Activated naive CD8-positive, alpha-beta T cell treated with anti-CD3 and anti-CD28 coated beads, Interleukin-2, amount 10 ng/mL, durations not matched to agents 7 days and 5 days (primary cell): ENCODE measurements around the gene C14orf119. TPM values are rescaled to one million over a fixed set of nuclear protein-coding genes. Genes with fewer than 3 reads are reported as not detected.

Source experiments
- ATAC-seq: fragments of 150-1000 bp; cut with Tn5 transposase; one replicate; pipeline ENCODE4 v1.10.0; 2021; ENCODE audit warnings: low read depth, moderate library complexity
- POLR2A ChIA-PET: fragments of 350-600 bp; sonication (Branson Sonifier 250); formaldehyde crosslinking; loops from one replicate; lab custom pipeline; 2021; ENCODE audit warnings: antibody characterized with exemption; lab: Charles Lee
- DNase-seq: peaks from one replicate; pipeline ENCODE4 v3.0.0; 2021
- H3K27ac Mint-ChIP-seq: one replicate; pipeline ENCODE4 v1.8.0; 2022; ENCODE audit warnings: mild to moderate bottlenecking, mixed read lengths
- H3K27me3 Mint-ChIP-seq: one replicate; pipeline ENCODE4 v1.8.0; 2022; ENCODE audit warnings: mild to moderate bottlenecking, moderate library complexity, mixed read lengths
- H3K36me3 Mint-ChIP-seq: one replicate; pipeline ENCODE4 v1.8.0; 2021; ENCODE audit warnings: mild to moderate bottlenecking, mixed read lengths
- H3K4me1 Mint-ChIP-seq: one replicate; pipeline ENCODE4 v1.8.0; 2021; ENCODE audit warnings: mixed read lengths
- H3K4me3 Mint-ChIP-seq: one replicate; pipeline ENCODE4 v1.8.0; 2022; ENCODE audit warnings: mild to moderate bottlenecking, moderate library complexity, mixed read lengths
- H3K9me3 Mint-ChIP-seq: one replicate; pipeline ENCODE4 v1.8.0; 2021; ENCODE audit warnings: mixed read lengths
- total RNA-seq, 2 experiments: library from RNA; stranded (reverse); gene quantifications; one replicate each; pipeline ENCODE4 v1.2.3, GENCODE V29; 2021

C14orf119 gene
- total RNA-seq, 2 experiments from 2014 or later: 46.6 to 47.4 TPM

DNA sequence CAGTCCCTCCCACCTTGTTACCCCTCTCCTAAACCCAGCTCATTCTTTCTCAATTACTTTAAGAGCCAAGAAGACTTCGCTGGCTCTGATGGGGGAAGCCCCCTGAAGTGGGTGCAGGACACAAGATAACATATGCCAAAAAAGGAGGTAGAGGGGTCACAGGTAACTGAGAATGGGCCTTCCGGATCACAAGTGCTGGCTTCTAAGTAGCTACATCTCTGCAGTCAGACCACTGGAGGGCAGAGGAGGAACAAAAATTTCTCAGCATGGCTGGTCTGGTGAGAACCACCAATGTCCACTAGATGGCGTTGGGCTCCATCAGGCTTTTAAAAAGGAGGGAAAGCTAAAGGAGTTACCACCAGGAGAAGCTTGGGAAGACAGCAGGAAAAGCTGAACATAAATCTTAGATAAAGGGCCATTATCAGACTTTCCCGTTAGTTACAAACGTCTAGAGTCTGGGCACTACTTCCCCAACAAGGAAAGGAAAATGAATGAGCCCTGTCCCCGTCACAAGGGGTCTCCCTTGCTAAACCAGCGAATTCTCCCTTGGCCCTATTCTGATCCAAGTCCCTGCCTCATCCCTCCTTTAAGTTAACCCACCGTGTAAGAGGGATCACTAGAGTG lies 26.4 kb upstream of the C14orf119 start:
- peak; percentile 71 for ATAC-seq
- H3K4me3 Mint-ChIP-seq: peak overlapping the region; percentile 41
- no peaks in the 10 kb centered on the region for H3K27me3 Mint-ChIP-seq
- no peak for DNase-seq
- H3K36me3 Mint-ChIP-seq: peaks cover 10% of the 10 kb centered on the region
- peak overlapping the region; percentile 31 for H3K27ac Mint-ChIP-seq
- peaks cover 13% of the 10 kb centered on the region for H3K4me1 Mint-ChIP-seq
- POLR2A ChIA-PET: interaction anchor here (0.7 to 1.3 kb wide), 5 partner anchors 26 to 86 kb away, joined by 4 to 11 read pairs (median 5); partner anchors contain the start of genes ACIN1 and C14orf119
- no peaks in the 10 kb centered on the region for H3K9me3 Mint-ChIP-seq

DNA sequence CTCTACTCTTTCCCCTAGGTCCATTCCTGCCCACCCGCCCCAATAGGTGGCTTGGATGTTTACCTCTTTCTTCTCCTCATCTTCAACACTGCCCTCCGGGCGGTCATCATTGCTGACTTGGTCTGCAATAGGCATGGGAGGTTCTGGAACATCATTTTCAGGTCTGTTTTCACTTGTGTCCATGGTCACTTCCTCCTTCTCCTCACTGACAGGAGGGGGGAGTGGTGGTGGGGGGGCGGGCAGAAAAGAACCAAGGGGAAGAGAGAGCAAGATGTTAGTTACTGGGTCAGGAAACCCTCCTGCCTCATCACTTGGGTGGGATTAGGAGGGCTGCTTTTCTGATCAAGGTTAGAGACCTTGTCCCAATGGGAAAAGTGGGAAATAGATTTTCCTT lies 25.9 kb upstream of the C14orf119 start:
- POLR2A ChIA-PET: interaction anchor here (1.0 to 1.3 kb wide), 4 partner anchors 26 to 86 kb away, joined by 4 to 11 read pairs (median 7); partner anchors contain the start of genes ACIN1 and C14orf119
- DNase-seq: no peak
- Mint-ChIP-seq H3K4me3 (no peak overlapping the region), H3K27me3 (no peaks in the 10 kb centered on the region), H3K27ac (no peak overlapping the region), H3K9me3 (no peaks in the 10 kb centered on the region), H3K36me3 (peaks cover 9% of the 10 kb centered on the region), H3K4me1 (peaks cover 13% of the 10 kb centered on the region)
- ATAC-seq: no peak

DNA sequence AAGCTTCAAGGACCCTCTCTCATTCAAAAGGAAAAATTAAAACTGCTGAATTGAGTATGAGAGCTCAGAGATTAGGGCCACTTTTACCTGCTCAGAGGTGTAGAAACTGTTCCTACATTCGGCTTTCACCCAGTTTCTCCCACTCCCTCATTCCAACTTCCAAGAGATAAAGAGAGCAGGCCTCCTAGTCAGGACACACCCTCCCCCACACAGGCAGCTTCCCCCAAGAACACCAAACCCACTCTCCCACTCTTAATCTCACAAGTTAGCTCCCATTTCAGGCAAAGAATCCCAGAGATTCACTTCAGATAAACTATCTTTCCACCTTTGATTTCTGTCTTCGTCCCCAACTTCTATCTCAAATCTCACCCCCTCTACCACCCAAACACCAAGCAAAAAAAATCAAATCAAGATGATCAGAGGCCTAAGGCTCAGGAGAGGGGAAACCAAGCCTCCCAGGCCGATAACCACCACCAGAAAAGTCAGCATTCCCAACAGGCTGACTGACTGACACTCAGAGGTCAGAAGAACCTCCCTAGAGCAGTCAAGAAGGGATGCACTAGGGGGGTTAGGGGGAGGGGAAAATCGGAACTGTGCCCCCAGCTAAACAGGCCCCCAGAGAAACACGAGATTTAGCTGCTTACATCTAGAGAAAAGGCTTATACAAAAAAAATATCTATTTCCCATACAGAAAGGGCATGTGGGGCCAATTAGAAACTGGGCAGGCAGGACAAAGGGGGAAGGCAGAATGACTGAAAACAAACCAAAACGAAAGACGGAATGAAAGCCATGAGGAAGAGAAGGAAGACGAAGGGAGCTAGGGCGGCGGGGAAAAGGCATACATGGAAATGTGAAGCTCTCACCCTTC lies 24.8 kb upstream of the C14orf119 start:
- peak overlapping the region; percentile 88 for H3K27ac Mint-ChIP-seq
- no peaks in the 10 kb centered on the region for H3K9me3 Mint-ChIP-seq
- no peaks in the 10 kb centered on the region for H3K27me3 Mint-ChIP-seq
- peaks cover 10% of the 10 kb centered on the region for H3K36me3 Mint-ChIP-seq
- DNase-seq: no peak
- no peak for ATAC-seq
- H3K4me3 Mint-ChIP-seq: peak overlapping the region; percentile 93
- H3K4me1 Mint-ChIP-seq: peaks cover 15% of the 10 kb centered on the region
- POLR2A ChIA-PET: interaction anchor here (0.6 to 3.2 kb wide), 8 partner anchors 8 to 251 kb away, joined by 3 to 29 read pairs (median 4); partner anchors contain the start of genes ACIN1, C14orf119, HAUS4 and PABPN1

DNA sequence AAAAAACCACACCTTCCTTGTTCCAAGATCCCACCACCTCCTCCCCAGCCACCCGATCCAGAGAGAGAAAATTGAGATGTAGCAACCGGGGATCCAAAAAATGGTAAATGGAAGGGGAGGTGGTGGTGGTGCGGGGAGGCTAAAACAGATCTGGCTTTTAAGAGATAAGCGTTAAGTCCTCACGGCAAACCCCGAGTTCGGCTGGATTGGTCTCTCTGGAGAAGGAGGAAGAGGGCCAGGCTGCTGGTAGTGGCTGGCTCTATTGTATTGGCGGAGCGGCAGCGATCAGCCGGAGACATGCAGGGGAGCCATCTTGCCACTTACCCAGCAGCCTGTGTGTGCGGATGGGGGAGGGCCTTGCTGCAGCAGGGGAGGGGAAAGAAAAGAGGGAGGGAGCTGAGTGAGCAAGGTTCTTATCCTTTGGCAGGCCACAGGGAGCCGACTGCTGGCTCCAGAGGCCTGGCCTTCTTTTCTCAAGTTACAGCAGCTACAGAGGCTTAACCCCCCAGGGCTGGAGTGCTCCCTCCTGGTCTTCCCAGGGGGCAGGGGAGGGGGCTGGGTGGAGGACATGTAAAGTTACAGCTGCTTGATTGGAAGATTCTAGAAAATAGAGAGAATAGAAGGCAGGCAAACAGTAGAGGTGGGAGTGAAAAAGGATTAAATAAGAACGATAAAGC lies 23.9 kb upstream of the C14orf119 start:
- no peaks in the 10 kb centered on the region for H3K9me3 Mint-ChIP-seq

DNA sequence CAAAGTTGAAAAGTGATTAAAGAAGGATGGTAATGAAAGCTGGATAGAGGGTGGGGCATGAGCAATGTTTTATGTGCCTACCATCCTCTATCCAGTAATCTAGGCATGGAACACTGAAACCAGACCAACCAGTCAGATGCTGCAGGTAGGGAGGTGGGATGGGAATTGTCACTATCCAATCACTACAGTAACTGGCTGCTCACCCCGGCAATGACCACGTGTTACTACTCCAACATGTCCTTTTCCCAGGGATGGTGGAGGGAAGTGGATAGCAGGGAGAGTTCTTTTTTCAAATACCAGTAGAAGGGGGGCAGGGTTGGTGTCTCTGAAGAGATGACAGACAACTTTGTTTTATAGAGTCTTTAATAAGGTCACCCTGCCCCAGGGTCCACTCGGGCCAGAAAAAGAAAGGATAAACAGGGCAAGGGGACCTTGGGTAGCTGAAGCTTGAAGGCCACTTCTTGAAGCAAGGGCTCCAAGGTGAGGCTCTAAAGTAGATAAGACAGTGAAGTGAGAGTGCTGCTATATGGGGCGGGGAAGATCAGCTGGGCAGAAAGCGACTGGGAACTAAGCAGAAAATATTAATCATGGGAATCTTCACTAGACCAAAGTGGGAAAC lies 23.3 kb upstream of the C14orf119 start:
- POLR2A ChIA-PET: interaction anchor here (0.6 to 3.2 kb wide), 11 partner anchors 10 to 483 kb away, joined by 3 to 29 read pairs (median 4); partner anchors contain the start of genes ACIN1, C14orf119, DAD1 and PABPN1
- Mint-ChIP-seq H3K27me3 (no peaks in the 10 kb centered on the region), H3K9me3 (no peaks in the 10 kb centered on the region), H3K36me3 (peaks cover 15% of the 10 kb centered on the region), H3K4me3 (peak overlapping the region; percentile 93), H3K4me1 (peaks cover 15% of the 10 kb centered on the region), H3K27ac (peak overlapping the region; percentile 88)
- no peak for DNase-seq
- no peak for ATAC-seq

More for the DNA sequence above, 23.9 kb upstream of the C14orf119 start:
- H3K36me3 Mint-ChIP-seq: peaks cover 15% of the 10 kb centered on the region
- DNase-seq (peak; percentile 75), ATAC-seq (peak; percentile 97)
- POLR2A ChIA-PET: interaction anchor here (0.6 to 3.2 kb wide), 13 partner anchors 9 to 482 kb away, joined by 3 to 29 read pairs (median 4); partner anchors contain the start of genes ACIN1, C14orf119, DAD1 and HAUS4
- peak overlapping the region; percentile 93 for H3K4me3 Mint-ChIP-seq
- H3K27ac Mint-ChIP-seq: peak overlapping the region; percentile 88
- no peaks in the 10 kb centered on the region for H3K27me3 Mint-ChIP-seq
- H3K4me1 Mint-ChIP-seq: peaks cover 15% of the 10 kb centered on the region

DNA sequence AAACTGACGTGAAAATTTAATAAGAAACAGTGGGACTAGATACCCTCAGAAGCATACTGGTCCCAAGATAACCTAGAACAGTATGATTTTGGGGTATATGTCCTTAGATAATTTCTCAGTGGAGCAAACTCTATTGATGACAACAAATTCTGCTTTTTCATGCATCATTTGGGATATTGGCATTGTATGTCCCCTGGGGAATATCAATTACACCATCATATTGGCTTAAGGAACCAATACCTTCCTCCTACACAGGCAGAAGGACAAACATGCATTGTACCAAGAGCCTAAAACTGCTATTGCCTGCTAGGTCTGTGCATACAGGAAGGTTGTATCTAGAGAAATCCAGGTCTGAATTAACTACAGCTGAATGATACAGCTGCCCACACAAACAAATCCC lies 20.4 kb upstream of the C14orf119 start:
- Mint-ChIP-seq H3K9me3 (no peaks in the 10 kb centered on the region), H3K27me3 (no peaks in the 10 kb centered on the region), H3K27ac (no peak overlapping the region), H3K4me3 (no peak overlapping the region), H3K4me1 (peaks cover 15% of the 10 kb centered on the region), H3K36me3 (peaks cover 15% of the 10 kb centered on the region)
- DNase-seq (no peak), ATAC-seq (no peak)
- POLR2A ChIA-PET: no interaction called here

DNA sequence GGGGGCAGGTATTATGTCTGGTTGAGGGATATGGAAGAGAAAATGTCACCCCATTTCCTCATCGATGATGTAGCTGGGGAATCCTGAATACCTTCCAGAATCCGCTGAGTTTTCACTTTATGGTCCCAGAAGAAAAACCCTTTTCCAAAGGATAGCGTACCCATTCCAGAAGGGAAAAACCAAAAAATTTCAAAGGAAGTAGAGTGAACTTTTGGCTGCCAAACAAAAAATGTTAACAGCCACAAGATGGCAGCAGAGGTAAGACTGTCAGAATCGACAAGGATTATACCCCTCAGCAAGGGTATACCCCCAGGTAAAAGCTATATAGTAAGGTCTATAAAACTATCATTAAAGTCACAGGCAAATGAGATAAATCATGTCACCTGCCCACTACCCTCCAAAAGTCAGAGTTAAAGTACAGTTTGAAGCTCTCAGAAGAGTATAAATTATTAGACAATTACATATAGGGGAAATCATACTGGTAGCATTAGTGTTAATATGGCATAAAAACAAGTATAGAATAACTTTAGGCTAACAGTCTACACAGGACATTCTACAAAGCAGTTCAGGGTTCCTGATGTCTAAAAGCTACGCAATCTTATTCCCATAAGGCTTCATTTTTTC lies 18.4 kb upstream of the C14orf119 start:
- H3K27me3 Mint-ChIP-seq: no peaks in the 10 kb centered on the region
- H3K27ac Mint-ChIP-seq: no peak overlapping the region
- H3K9me3 Mint-ChIP-seq: no peaks in the 10 kb centered on the region
- DNase-seq (no peak), ATAC-seq (no peak)
- H3K4me3 Mint-ChIP-seq: no peak overlapping the region
- POLR2A ChIA-PET: interaction anchor here (0.6 to 1.7 kb wide), 3 partner anchors 15 to 43 kb away, joined by 4 to 6 read pairs (median 4); partner anchors contain the start of genes ACIN1 and C14orf119
- peaks cover 25% of the 10 kb centered on the region for H3K36me3 Mint-ChIP-seq
- H3K4me1 Mint-ChIP-seq: peaks cover 4% of the 10 kb centered on the region

DNA sequence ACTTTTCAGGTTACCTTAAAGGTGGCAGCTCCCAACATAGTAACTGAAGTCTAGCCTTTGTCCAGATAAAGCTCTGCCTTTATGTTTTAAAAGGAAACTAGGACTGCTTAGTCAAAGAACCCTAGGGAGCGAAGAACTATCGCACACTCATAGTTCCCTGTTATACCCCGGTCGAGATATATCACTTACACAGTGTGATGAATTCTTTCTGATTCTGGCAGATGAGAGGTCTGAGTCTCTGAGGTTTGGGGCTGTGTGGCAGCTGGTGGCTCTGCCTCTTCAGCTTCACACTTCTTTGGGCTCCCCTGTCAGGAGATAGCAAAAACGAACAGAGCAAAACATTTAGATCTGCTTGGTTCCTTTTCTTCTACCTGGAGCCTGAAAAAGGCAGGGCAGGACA lies 17.3 kb upstream of the C14orf119 start:
- ATAC-seq: no peak
- Mint-ChIP-seq H3K4me1 (peaks cover 4% of the 10 kb centered on the region), H3K4me3 (no peak overlapping the region), H3K36me3 (peaks cover 25% of the 10 kb centered on the region), H3K27ac (no peak overlapping the region), H3K27me3 (no peaks in the 10 kb centered on the region), H3K9me3 (no peaks in the 10 kb centered on the region)
- no peak for DNase-seq
- POLR2A ChIA-PET: interaction anchor here (0.6 to 1.7 kb wide), 2 partner anchors 18 to 121 kb away, joined by 3 to 4 read pairs; partner anchors contain the start of genes ACIN1, C14orf119 and HAUS4

DNA sequence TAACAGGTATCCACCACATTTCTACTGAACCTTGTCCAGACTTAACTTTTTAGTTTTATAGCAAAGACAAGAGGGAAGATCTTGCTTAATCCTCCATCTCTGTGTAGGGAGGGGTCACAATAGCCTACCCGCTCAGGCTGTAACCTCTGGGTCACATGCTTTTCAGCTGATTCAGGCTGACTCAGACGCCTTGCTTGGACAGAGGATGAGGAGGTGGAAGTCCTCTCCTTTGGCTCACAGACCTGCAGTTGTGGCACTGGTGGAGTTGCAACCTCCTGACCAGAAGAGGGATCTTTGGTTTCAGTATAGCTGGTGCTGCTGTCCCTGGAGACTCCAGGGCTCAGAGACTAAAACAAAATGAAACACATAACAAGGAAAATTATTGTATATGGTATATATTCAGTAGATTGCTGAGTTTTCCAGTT lies 16.6 kb upstream of the C14orf119 start:
- Mint-ChIP-seq H3K4me1 (peaks cover 4% of the 10 kb centered on the region), H3K9me3 (no peaks in the 10 kb centered on the region), H3K27ac (no peak overlapping the region), H3K27me3 (no peaks in the 10 kb centered on the region), H3K36me3 (peaks cover 25% of the 10 kb centered on the region), H3K4me3 (no peak overlapping the region)
- no peak for ATAC-seq
- POLR2A ChIA-PET: no interaction called here
- no peak for DNase-seq

DNA sequence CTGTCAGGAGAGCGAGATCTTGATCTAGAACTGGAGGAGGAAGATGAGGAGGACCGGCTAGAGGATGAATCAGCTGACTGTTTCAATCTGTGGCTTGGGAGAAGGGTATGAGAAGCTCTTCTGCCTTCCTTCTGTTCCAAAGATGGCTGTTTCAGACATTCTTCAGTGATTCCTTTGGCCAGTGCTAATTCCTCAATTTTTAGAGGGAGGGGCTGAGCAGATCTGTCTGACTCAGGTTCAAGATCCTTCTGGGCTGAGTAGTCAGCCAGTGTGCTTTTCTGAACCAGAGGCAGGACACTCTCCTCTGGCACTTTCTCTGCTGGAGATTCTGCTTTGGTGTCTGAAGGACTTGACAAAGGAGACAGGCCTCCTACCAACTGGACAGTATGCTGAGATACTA lies 15.6 kb upstream of the C14orf119 start:
- Mint-ChIP-seq H3K27me3 (no peaks in the 10 kb centered on the region), H3K27ac (peak overlapping the region; percentile 22), H3K4me3 (no peak overlapping the region), H3K9me3 (no peaks in the 10 kb centered on the region), H3K4me1 (peaks cover 4% of the 10 kb centered on the region), H3K36me3 (peaks cover 28% of the 10 kb centered on the region)
- DNase-seq (no peak), ATAC-seq (no peak)
- POLR2A ChIA-PET: no interaction called here

DNA sequence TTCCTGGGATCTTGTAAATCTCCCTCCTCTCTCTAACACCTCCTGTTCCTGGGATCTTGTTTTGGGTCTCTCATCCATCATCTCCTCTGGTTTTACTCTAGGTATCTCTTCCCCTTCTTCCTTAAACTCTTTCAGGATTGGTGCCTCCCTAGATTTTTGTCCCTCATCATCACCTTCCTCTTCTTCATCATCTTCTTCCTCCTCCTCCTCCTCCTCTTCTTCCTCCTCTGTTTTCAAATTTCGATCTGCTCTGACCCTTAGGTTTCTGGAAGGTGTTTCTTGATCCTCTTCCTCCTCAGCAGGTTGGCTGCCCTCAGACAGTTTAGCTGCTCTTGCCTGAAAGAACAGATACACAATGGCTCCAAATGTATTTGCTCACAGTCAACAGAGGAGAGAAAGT lies 14.8 kb upstream of the C14orf119 start:
- Mint-ChIP-seq H3K36me3 (peaks cover 27% of the 10 kb centered on the region), H3K4me3 (no peak overlapping the region), H3K27me3 (no peaks in the 10 kb centered on the region), H3K4me1 (peaks cover 2% of the 10 kb centered on the region), H3K9me3 (no peaks in the 10 kb centered on the region), H3K27ac (no peak overlapping the region)
- ATAC-seq (no peak), DNase-seq (no peak)
- POLR2A ChIA-PET: interaction anchor here (0.5 kb wide), 1 partner anchor 19 kb away, joined by 5 read pairs; no protein-coding TSS in a partner anchor

DNA sequence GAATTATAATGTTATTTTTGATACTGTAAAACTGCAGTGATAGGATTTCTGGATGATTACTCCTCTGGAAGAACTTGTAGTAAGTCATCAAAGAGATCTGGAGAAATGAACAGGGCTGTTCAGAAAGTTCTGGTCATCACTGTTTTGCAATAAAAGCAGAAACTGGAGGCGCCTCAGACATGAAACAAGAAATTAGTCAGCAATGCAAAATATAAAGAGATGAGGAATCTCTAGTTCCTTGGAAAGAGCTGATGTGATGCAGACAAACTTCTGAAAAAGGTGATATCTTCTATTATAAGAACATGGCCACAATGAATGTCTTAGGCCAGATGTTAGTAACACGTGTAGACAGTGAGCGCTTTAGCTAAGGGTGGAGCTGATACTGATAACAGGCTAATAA lies 9.8 kb upstream of the C14orf119 start:
- H3K27me3 Mint-ChIP-seq: no peaks in the 10 kb centered on the region
- ATAC-seq: no peak
- H3K4me3 Mint-ChIP-seq: no peak overlapping the region
- peaks cover 7% of the 10 kb centered on the region for H3K4me1 Mint-ChIP-seq
- H3K36me3 Mint-ChIP-seq: peaks cover 32% of the 10 kb centered on the region
- POLR2A ChIA-PET: interaction anchor here (2.1 kb wide), 1 partner anchor 9 kb away, joined by 6 read pairs; the partner anchor contains the start of genes ACIN1 and C14orf119
- DNase-seq: no peak
- H3K9me3 Mint-ChIP-seq: no peaks in the 10 kb centered on the region
- H3K27ac Mint-ChIP-seq: no peak overlapping the region
